ENCODE results near the gene U2SURP.
A peak's percentile ranks its signal among the peaks of the same experiment; 100 is the strongest.

The U2SURP gene

DNA sequence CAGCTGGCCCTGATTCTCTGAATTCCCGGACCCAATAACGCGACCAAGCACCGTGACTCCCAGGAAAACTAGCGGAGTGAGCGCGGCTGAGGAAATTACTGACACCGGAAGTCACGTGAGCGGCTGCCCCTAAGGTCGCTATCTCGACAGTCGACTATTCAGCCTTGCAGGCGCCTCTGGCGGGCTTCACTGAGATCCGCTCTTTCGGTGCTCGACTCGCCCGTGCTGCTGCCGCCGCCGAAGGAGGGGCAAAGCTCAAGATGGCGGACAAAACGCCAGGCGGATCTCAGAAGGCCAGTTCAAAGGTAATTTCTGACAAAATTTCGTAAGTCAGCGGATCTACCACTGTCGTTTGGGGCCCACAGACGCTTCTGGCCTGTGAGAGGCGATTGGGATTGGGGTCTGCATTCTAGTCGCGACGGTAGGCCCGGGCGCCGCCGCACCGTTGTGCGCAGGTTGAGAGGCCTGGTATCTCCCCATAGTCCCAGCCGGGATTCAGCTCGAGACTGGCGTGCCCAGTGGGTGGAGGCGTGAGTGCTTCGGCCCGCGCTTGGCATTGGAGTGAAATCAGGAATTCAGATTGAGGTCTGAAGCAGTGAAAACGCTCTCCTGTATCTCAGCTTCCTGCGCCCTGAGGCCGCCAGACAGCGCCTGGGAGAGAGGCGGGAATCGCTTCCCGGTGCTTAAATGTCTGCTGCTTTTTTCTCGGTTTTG lies at the start of gene U2SURP:
Gene U2SURP, plus strand, starts transcription at position 202 of the 714 bp plus-strand sequence. Its CDS starts 59 bp downstream, at position 261.
- TF ChIP-seq, protein P1, sequence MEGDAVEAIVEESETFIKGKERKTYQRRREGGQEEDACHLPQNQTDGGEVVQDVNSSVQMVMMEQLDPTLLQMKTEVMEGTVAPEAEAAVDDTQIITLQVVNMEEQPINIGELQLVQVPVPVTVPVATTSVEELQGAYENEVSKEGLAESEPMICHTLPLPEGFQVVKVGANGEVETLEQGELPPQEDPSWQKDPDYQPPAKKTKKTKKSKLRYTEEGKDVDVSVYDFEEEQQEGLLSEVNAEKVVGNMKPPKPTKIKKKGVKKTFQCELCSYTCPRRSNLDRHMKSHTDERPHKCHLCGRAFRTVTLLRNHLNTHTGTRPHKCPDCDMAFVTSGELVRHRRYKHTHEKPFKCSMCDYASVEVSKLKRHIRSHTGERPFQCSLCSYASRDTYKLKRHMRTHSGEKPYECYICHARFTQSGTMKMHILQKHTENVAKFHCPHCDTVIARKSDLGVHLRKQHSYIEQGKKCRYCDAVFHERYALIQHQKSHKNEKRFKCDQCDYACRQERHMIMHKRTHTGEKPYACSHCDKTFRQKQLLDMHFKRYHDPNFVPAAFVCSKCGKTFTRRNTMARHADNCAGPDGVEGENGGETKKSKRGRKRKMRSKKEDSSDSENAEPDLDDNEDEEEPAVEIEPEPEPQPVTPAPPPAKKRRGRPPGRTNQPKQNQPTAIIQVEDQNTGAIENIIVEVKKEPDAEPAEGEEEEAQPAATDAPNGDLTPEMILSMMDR (conservative IDR thresholded peaks at IDR 0.05; ENCODE audit: control insufficient read depth, insufficient read depth, low read depth, low read length), result no peak
- peak; percentile 99 for DNase-seq (ENCODE audit: low read depth)
- H3K4me3 ChIP-seq (ENCODE audit: control insufficient read depth, low read depth, low read length), result peak within 1 kb of the TSS; percentile 98

- TF ChIP-seq, protein P1 (conservative IDR thresholded peaks at IDR 0.05; ENCODE audit: control insufficient read depth, insufficient read depth, low read depth, low read length), result no peak
- no peak overlapping the region for H3K4me3 ChIP-seq (ENCODE audit: control insufficient read depth, low read depth, low read length)
Observed at GRCh38 chr3:142951794-142952193, 49.6 kb upstream of the U2SURP start.

DNA sequence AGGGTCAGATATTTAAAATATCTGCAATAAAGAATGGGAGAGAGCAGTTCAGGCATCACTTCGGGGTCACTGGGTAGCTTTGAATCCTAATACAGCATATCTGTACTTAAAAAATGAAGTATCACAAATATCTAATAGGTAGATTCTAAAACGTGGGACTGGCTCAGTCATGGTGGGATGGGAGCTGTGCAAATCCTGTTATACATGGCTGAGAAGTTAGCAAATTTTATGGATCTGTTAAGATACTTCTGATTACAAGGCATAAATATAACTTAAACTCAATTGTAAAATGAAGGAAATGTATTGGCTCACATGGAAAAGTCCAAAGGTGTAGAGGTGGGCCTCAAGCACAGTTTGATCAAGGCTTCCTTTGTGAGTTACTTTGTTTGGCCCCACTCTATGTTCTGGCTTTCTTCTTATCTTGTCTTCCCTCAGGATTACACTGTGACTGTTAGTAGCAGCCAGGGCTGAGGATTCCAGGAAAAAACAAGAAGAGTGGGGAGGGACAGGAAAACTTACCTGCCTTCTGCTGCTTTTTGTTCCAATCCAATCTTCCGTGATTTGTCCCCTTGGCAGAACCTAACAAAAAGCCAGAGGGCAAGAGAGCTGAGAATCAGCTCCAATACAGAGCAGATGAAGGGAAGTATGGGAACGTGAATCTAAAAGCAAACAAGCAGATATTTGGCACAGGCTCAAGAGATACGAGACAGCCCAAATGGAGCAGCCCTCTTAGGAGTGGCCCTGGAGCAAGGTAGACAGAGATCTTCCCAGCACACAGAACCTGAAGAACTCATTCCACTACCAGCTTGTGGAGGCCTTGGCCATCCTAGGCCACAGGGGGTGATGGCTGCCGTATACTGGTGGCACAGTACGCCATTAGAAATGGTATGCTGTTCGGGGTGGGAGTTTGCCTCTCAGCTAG lies 48.8 kb upstream of the U2SURP start:
- DNase-seq (ENCODE audit: low read depth), result no peak
- TF ChIP-seq, protein P1 (conservative IDR thresholded peaks at IDR 0.05; ENCODE audit: control insufficient read depth, insufficient read depth, low read depth, low read length), result no peak
- H3K4me3 ChIP-seq (ENCODE audit: control insufficient read depth, low read depth, low read length), result no peak overlapping the region

More at GRCh38 chr3:142951794-142952193, 49.6 kb upstream of the U2SURP start:
- no peak for DNase-seq (ENCODE audit: low read depth)

- TF ChIP-seq, protein P1 (conservative IDR thresholded peaks at IDR 0.05; ENCODE audit: control insufficient read depth, insufficient read depth, low read depth, low read length), result no peak
- no peak for DNase-seq (ENCODE audit: low read depth)
- no peak overlapping the region for H3K4me3 ChIP-seq (ENCODE audit: control insufficient read depth, low read depth, low read length)
Observed at GRCh38 chr3:142953443-142953842, 47.9 kb upstream of the U2SURP start.

DNA sequence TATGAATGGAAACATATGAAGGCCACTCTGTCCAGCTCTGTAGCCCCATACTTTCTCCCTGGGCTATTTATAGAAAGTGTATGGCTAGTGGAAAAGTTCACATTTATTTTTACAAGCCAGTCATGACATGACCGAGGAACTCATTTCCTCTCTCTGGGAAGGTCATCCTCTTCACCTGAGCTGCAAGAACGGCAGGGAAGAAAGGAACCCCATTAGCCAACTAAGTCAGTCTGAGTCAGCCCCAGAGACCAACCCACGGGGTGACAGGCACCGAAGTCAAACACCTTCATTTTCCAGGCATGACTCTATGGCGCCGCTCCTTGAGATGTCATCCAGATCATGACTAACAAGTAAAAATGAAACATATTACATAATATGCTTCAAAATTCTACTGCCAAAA lies 42.7 kb upstream of the U2SURP start:
- H3K4me3 ChIP-seq (ENCODE audit: control insufficient read depth, low read depth, low read length), result no peak overlapping the region
- TF ChIP-seq, protein P1 (conservative IDR thresholded peaks at IDR 0.05; ENCODE audit: control insufficient read depth, insufficient read depth, low read depth, low read length), result no peak
- DNase-seq (ENCODE audit: low read depth), result peak; percentile 54

- no peak overlapping the region for H3K4me3 ChIP-seq (ENCODE audit: control insufficient read depth, low read depth, low read length)
- DNase-seq (ENCODE audit: low read depth), result no peak
- TF ChIP-seq, protein P1 (conservative IDR thresholded peaks at IDR 0.05; ENCODE audit: control insufficient read depth, insufficient read depth, low read depth, low read length), result no peak
Observed at GRCh38 chr3:142960322-142960850, 41.0 kb upstream of the U2SURP start.

All from fibroblast of mammary gland (primary cell).